Keratinocyte (primary cell): ENCODE results near the gene RAVER1. TPM values are rescaled to one million over a fixed set of nuclear protein-coding genes. Genes with fewer than 3 reads are reported as not detected.

Experiments used
- DNase-seq: peaks from one replicate; pipeline ENCODE4 v3.0.0-alpha.2; 2011; ENCODE audit warnings: low read depth, missing footprints, low spot score
- FAIRE-seq: peaks from 2 replicates; lab custom pipeline; 2011; peaks lifted over from hg19 to GRCh38; lab: Jason Lieb, UNC
- H2AFZ ChIP-seq: 2 replicates; pipeline ENCODE4 v1.6.0; 2012; ENCODE audit warnings: low read length, control low read depth, inconsistent platforms; ENCODE audit not compliant: control insufficient read depth
- H3K27ac ChIP-seq: 2 replicates; pipeline ENCODE4 v1.5.1; 2011; ENCODE audit warnings: low read length; ENCODE audit not compliant: control insufficient read depth, insufficient read depth
- H3K27me3 ChIP-seq: 3 replicates; pipeline ENCODE4 v1.6.0; 2011; ENCODE audit warnings: low read length; ENCODE audit not compliant: control insufficient read depth, insufficient read depth; ENCODE audit errors: extremely low read depth
- H3K36me3 ChIP-seq, 2 experiments: 2 replicates in 1 of 2; 3 replicates in 1 of 2; pipeline ENCODE4 v1.5.1; 2011; ENCODE audit warnings: low read length in 2 of 2, mild to moderate bottlenecking in 1 of 2; ENCODE audit not compliant: control insufficient read depth in 2 of 2, insufficient read depth in 2 of 2; ENCODE audit errors: extremely low read depth in 1 of 2
- H3K4me1 ChIP-seq: 3 replicates; pipeline ENCODE4 v1.5.1; 2011; ENCODE audit warnings: low read length; ENCODE audit not compliant: control insufficient read depth, insufficient read depth; ENCODE audit errors: extremely low read depth
- H3K4me2 ChIP-seq: 3 replicates; pipeline ENCODE4 v1.6.0; 2011; ENCODE audit warnings: low read depth, low read length; ENCODE audit not compliant: control insufficient read depth, insufficient read depth; ENCODE audit errors: extremely low read depth
- H3K4me3 ChIP-seq, 3 experiments: fragments of 200-600 bp in 1 of 3; sonication (generic) in 1 of 3; 2 replicates in 2 of 3; 3 replicates in 1 of 3; pipeline ENCODE4 v1.5.1; 2011 to 2016; ENCODE audit warnings: low read length in 3 of 3, mild to moderate bottlenecking in 3 of 3, control low read depth in 2 of 3, inconsistent platforms in 1 of 3, low read depth in 1 of 3, mixed read lengths in 1 of 3, mixed run types in 1 of 3, moderate library complexity in 1 of 3; ENCODE audit not compliant: control insufficient read depth in 2 of 3, insufficient read depth in 2 of 3; ENCODE audit errors: extremely low read depth in 1 of 3
- H3K79me2 ChIP-seq: 2 replicates; pipeline ENCODE4 v1.6.0; 2012; ENCODE audit warnings: low read length; ENCODE audit not compliant: control insufficient read depth, insufficient read depth
- H3K9ac ChIP-seq: 3 replicates; pipeline ENCODE4 v1.6.0; 2011; ENCODE audit warnings: low read length; ENCODE audit not compliant: control insufficient read depth, insufficient read depth; ENCODE audit errors: extremely low read depth
- H3K9me1 ChIP-seq: 3 replicates; pipeline ENCODE4 v1.6.0; 2011; ENCODE audit warnings: low read length; ENCODE audit not compliant: control insufficient read depth, insufficient read depth; ENCODE audit errors: extremely low read depth
- H3K9me3 ChIP-seq: 2 replicates; pipeline ENCODE4 v1.5.1; 2012; ENCODE audit warnings: low read depth, low read length; ENCODE audit not compliant: control insufficient read depth
- H4K20me1 ChIP-seq: 3 replicates; pipeline ENCODE4 v1.6.0; 2011; ENCODE audit warnings: low read length; ENCODE audit not compliant: control insufficient read depth, insufficient read depth; ENCODE audit errors: extremely low read depth
- CTCF ChIP-seq, 3 experiments: IDR thresholded peaks in 1 of 3; conservative IDR thresholded peaks in 1 of 3; optimal IDR thresholded peaks in 1 of 3; 2 replicates in 2 of 3; 3 replicates in 1 of 3; pipeline versions ENCODE3 to v1.5.1; 2011; ENCODE audit warnings: low read length in 3 of 3, mild to moderate bottlenecking in 3 of 3, moderate library complexity in 2 of 3, control low read depth in 1 of 3, inconsistent platforms in 1 of 3; ENCODE audit not compliant: insufficient read depth in 2 of 3; ENCODE audit errors: extremely low read depth in 1 of 3
- EZH2 ChIP-seq: IDR thresholded peaks from one replicate; pipeline ENCODE4 v1.6.1; 2012; ENCODE audit warnings: inconsistent platforms, mild to moderate bottlenecking, low read length, moderate library complexity
- dilution Hi-C: fragments of 300-500 bp; cut with MboI; formaldehyde crosslinking; loops from one replicate; pipeline ENCODE4 v1.7.0; 2020; ENCODE audit warnings: low sequenced_read_pairs; ENCODE audit not compliant: extremely low pct_ligation_motif_present
- polyA plus RNA-seq, 5 experiments: library from polyadenylated mRNA; depleted of rRNA in 3 of 5; stranded (reverse) in 3 of 5; stranded (forward) in 1 of 5; unstranded in 1 of 5; fragments of >200 nt; gene quantifications; 1 replicate in 1 of 5; 2 replicates in 3 of 5; 3 replicates in 1 of 5; pipeline versions ENCODE4 v1.2.1 to v1.2.3, GENCODE V29; 2011 to 2012; ENCODE audit warnings: missing spikeins in 2 of 5, low read depth in 1 of 5, low replicate concordance in 1 of 5

The RAVER1 gene
- polyA plus RNA-seq, 1 donor (not counting 4 experiments of a cell fraction or from before 2014, with no cell fraction given) = 0.84 TPM

DNA sequence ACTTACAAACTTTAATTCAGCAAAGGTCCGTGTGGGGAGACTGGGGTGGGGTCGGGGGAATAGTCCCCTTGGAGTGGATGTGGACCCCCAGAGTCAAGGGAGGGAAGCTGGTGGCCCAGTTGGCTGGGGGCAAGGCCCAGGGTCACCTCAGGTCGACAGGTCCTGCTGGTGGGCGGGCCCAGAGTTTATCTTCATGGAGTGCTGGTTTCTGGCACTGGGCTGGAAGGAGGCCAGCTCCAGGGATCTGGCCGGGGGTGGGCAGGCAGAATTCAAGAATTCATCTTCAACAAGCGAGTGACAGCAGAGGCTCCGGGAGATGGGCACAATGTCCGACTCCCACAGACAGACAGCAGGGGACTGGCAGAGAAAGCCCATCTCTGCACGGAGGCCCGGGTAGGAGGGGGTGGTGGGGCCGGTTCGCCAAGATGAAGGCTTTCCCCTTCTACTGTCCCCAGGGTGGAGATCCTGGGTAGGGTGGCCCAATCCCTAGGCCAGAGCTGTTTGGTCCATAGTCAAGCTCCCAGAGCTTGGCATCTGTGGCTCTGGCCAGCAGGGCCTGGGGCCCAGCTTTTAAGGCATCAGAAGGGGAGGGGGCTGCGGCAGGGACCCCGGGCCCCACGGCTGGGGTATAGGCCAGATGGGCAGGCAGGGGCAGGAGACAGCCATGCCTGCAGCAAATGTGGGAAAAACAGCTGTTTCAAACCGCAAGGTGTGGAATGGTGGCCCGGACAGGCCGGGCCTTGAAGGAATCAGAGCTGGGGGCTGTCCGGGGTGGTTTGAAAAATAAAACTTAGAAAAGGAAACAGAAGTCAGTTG is 16.9 kb downstream of the RAVER1 start:
- no peak for FAIRE-seq
- H3K27ac ChIP-seq = peak overlapping the region; percentile 53

GRCh38 chr19:10315335-10316214 is 17.8 kb downstream of the RAVER1 start, which contains the start of gene FDX2:
Gene FDX2, minus strand, starts transcription at chr19:10316015. Its CDS starts 19 bp downstream, at chr19:10315996.
- Histone ChIP-seq H2AFZ (peak within 1 kb of the TSS; percentile 99), H3K27me3 (no peaks in the 10 kb centered on the region), H3K27ac (peak within 1 kb of the TSS; percentile 53), H3K79me2 (peaks cover 2% of the 10 kb centered on the region), H3K36me3 (peaks cover 14 to 16% of the 10 kb centered on the region in 2 experiments), H4K20me1 (no peaks in the 10 kb centered on the region), H3K4me2 (peak within 1 kb of the TSS; percentile 77), H3K4me3 (peak within 1 kb of the TSS; percentile 53 to 93 (median 91)), H3K4me1 (peaks cover 9% of the 10 kb centered on the region), H3K9ac (peak within 1 kb of the TSS; percentile 80), H3K9me3 (no peaks in the 10 kb centered on the region), H3K9me1 (no peaks in the 10 kb centered on the region)
- dilution Hi-C loops = no loop called here
- FAIRE-seq = peak; percentile 74
- no peak for DNase-seq
- TF ChIP-seq CTCF (optimal IDR thresholded peaks at IDR 0.05 in 1 of 3, IDR thresholded peaks at IDR 0.05 in 1 of 3, conservative IDR thresholded peaks at IDR 0.05 in 1 of 3; ENCODE audit: extremely low read depth in 1 of 3, insufficient read depth in 2 of 3, low read length in 3 of 3) (no peak), EZH2 (no peak)

More for the DNA sequence above, 16.9 kb downstream of the RAVER1 start:
- Histone ChIP-seq H3K79me2 (peaks cover 2% of the 10 kb centered on the region), H3K36me3 (peaks cover 14% of the 10 kb centered on the region in 2 experiments), H3K9ac (peak overlapping the region; percentile 80), H3K4me1 (peaks cover 9% of the 10 kb centered on the region), H3K9me1 (no peaks in the 10 kb centered on the region), H3K9me3 (no peaks in the 10 kb centered on the region), H2AFZ (peak overlapping the region; percentile 99), H3K27me3 (no peaks in the 10 kb centered on the region), H3K4me3 (peak overlapping the region in 2 of 3 experiments; percentile 91 to 93), H3K4me2 (peak overlapping the region; percentile 77), H4K20me1 (no peaks in the 10 kb centered on the region)
- no peak for DNase-seq
- no peak for TF ChIP-seq CTCF (optimal IDR thresholded peaks at IDR 0.05 in 1 of 3, IDR thresholded peaks at IDR 0.05 in 1 of 3, conservative IDR thresholded peaks at IDR 0.05 in 1 of 3; ENCODE audit: extremely low read depth in 1 of 3, insufficient read depth in 2 of 3, low read length in 3 of 3)
- TF ChIP-seq EZH2 = no peak
- dilution Hi-C loops = no loop called here
